Stimulated activated CD4-positive, alpha-beta T cell treated with anti-CD3 and anti-CD28 coated beads, Interleukin-4, amount 100 ng/mL, for 4 hours (primary cell): ENCODE measurements around the gene TOMT.

Experiments
- DNase-seq, 2 experiments: peaks; one replicate each; pipeline ENCODE4 v3.0.0-alpha.2; 2020

Gene TOMT

DNA sequence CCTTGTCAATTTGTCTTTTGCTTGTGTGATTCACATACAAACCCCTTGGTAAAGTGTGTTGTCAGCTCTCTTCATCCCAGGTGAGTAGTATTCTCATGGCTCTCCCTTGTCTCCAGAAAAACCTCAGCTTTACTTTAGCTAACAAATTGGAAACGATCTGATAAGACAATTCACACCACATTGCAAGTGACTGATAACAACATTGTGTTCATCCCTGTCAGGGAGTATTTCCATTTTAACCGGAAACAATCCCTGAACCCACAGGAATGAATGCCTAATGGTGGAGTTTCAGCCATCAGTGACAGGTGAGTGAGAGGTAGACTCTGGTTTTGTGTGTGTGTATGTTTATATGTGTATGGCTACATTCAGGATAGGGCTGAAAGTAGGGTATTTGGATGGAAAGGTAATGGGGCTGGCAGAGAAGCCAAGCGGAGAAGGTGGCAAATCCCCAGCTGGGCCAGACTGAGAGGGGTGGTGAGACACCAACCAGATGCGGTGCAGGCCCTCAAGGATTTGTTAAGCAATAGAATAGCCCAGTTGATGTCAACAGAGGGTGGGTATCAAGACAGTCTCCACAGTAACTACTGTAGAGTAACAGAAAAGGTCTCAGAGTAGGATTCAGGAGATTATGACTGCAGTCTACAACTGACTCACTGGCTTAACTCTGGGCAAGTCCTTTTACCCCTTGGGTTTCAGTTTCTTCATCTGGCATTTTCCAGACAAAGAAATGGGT, 17.5 kb upstream of the TOMT start:
- no peak for DNase-seq

DNA sequence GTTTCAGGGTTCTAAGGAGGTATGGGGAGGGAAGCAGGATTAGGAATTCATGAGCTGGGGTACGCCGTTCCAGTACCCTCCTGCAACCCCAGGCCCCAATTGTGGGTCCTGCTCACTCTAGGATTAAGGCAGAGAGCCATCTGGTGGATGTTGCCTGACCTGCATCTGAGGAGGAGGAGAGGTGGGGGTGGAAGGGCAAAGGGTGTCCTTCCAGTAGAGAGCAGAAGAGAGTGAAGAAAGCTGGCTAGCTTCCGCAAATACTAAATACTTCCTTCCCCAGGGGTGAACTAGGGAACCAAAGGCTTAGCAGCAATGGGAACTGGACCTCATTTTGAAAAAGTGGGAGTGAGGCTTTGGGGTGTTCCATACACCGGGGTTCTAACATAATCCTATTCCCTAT, 14.4 kb upstream of the TOMT start:
- DNase-seq, result peak; percentile 56 to 64

DNA sequence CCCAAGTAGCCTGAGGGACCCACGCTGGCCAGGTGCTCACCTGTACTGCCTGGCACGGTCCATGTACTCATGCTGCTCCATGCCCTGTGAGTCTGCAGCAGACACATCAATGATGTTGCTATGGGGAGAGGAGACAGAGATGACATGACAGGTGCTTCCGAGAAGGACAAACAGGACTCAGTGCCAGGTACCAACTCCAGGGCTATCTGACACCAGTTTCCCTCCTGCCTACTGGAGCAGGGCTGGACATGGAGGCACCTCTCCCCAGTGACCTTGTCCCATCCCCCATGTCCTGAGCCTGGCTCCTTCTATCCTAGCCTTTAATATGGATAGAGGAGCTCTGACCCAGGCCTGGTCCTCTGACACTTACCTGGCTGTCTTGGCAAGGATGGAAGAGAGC, 7.0 kb upstream of the TOMT start:
- no peak for DNase-seq

DNA sequence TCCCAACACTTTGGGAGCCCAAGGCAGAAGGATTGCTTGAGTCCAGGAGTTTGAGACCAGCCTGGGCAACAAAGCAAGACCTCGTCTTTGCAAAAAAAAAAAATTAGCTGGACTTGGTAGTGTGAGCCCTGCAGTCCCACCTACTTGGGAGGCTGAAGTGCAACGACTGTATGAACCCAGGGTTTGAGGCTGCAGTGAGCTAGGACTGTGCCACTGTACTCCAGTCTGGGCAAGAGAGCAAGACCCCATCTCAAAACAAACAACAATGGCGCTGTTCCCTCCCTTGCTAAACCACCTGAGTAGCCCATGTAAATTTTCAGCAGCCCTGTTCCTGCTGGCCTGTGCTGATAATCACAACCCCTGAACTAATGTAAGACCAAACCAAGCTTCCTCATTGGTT, 5.7 kb upstream of the TOMT start:
- no peak for DNase-seq

DNA sequence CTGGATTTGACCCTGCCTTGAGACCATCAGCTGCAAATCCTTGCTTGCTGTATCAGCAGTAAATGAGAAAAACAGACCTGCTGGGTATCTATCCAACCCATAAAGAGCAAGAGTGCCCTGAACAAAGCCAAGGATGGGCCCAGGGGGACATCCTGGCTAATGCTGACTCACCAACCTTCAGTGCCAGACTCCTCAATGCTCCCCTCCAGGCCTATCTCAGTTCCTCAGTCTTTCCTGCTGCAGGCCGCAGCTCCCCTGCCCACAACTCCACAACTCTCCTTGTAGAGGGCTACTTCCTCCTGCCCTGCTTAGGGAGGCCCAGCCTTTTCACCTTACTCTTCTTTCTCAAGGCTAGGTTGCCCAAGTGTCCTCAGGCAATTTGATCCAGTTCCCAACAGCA, 5.3 kb upstream of the TOMT start:
- DNase-seq, result no peak

DNA sequence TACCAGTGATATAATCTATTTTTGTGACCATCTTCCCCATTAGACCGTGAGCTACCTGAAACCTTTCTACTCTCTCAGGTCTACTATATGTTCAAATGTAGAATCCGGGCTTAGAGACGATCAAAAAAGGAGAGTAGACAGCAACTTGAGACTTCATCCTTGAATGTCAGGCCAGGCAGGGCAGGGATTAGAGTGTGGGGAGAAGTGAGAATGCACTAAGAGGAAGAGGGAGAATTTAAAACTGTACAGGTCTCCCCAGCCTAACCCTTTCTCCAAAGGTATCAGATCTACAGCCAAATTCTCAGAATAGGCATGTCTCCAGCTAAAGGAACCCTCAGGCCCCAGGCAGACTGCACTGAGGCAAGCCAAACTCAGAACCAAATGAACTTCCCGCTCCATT, 3.6 kb upstream of the TOMT start:
- DNase-seq, result no peak

DNA sequence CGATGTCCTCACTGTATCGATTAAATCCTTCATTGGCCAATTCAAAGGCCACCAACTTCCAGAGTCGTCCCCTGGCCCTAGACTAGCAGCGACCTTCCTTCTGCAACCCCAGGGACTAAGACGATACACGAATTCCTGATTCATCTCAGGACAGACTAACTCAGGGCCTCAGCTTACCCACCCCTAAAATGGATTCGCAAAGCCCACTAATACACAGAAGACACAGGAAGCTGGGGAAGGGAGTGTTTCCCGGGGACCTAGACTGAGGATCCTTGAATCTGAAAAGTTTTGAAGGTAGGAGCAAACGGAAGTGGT, 3.1 kb upstream of the TOMT start:
- DNase-seq, result no peak

DNA sequence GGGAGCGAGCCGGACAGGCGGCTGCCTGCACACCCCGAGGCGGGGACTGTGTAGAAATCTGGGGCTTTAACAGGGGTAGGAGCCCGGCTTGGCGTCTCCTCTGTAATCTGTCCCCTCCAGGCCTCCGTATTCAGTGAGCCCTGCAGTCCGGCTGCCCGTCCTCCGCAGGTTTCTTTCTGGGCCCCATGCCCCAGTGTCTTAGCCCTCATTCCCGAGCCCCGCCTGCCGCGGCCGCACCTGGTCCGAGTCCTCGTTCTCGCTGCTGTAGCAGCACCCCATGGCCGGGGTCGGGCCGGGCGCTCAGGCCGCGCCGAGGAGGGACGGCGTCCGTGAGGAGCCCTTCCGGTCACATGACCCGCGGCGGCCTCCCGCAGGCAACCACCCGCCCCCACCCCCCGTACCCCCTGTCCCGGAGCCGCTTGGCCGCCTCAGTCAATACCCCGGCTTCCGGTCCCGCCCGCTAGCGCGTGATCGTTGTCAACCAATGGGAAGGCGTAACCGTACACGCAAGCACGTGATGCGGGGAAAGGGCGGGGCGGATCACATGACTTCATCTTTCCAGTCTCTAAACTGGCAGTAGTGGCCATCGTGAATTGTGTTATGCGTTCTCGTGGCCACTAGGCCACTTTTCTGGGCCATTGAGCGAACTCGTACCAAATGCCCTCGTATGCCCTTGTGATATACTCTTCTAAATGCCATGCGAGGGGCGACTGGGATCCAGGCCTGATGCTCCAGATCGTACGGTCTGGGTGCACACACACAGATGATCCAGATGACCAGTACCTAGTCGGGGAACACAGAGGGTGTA, 2.6 kb upstream of the TOMT start, which contains the start of gene LAMTOR1:
Gene LAMTOR1 (minus strand): TSS at position 352 of the 808 bp plus-strand sequence. CDS start 73 bp downstream, at position 279.
- DNase-seq, result peak; percentile 97

DNA sequence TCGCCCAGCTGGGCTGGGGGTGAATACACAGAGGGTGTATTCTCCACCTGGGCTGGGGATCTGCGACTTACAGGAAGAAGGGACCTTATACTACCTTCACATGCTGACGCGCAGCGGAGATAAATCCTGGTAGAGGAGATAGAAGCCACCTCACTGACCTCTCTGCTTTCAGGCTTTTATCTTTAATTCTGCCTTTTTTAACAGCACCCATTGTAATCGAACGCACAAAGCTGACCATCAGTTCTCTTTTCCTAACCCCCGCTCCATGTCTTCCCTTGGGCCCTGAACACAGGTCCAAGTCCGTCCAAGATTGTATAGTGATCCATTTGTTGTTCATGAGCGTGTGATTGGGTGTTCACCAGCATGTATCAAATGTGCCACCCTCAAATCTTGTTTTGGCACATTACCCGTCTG, 2.0 kb upstream of the TOMT start:
- DNase-seq, result no peak

DNA sequence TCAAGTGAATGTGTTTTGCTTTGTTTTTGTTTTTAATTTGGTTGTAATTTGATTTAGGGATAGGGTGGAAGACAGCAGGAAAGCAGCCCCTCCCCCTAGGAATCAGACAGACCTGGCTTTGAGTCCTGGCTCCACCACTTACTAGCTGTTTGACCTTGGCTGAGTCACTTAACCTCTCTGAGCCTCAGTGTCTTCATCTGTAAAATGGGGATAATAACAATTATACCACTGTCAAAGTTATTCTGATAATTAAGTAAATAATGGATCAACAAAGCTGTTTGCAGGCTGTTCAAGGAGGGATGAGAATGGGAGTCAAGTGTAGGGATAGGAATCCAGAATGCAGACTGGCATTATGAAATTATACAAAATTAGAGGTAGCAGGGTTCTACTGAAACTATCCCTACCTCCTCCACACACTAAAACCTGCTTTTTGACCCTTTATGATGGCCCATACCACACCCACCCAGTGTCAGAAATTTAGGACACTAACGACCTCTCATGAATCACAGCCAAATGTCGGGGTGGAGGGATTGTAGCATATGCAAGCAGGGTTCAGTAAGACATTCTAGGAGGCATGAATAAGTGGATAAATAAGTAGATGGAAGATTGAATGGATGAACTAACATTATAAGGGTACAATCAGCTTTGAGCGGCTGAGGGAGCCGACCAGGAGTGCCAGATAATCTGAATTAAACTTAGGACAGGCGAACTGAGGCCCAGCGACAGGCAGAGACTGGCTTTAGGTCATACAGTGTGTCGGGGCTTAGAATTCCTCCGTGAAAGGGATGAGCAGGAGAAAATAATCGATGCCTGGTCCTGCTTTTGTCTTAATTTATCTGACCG, 5.8 kb downstream of the TOMT start:
- no peak for DNase-seq

DNA sequence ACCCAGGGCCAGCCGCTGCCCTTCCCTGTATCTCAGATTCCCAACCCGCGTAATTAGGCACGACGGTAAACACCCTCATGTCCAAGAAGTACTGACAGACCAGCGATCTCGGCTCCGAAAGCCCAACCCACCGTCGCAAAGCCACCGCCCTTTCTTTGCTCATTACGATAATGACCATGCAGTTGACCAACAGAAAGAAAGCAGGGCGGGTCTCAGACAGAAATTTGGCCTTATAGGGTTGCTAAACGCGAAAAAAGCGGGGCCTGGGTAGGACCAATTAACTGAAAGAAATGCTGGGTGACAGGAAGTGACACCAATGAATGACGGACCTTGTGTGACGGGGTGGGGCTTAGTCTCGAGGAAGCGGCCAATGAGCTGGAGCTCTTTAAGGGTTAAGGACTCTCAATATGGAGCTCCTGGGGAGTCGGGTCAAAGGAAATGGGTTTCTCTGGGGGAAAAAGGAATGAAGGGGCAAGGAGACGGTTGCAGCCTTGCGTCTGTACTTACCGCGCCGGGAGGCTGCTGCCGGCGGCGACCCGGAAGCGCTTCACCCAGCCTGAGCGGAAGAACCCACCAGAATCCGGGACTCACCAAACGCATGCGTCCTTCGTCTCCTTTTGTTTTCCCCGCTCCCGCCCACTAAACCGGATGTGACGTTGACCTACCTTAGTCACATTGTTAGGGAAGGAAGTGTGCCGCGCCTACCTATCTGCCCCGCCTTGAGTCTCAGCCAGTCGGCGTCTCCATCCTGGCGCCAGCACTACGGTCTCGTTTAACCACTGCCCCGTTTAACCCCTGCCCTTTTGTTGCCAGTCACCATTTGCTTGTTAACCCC, 6.6 kb downstream of the TOMT start, which contains the start of gene ANAPC15:
Gene ANAPC15 (minus strand): TSS at position 553 of the 835 bp plus-strand sequence. CDS start 1,419 bp downstream, outside the sequence.
- peak; percentile 93 to 100 for DNase-seq

DNA sequence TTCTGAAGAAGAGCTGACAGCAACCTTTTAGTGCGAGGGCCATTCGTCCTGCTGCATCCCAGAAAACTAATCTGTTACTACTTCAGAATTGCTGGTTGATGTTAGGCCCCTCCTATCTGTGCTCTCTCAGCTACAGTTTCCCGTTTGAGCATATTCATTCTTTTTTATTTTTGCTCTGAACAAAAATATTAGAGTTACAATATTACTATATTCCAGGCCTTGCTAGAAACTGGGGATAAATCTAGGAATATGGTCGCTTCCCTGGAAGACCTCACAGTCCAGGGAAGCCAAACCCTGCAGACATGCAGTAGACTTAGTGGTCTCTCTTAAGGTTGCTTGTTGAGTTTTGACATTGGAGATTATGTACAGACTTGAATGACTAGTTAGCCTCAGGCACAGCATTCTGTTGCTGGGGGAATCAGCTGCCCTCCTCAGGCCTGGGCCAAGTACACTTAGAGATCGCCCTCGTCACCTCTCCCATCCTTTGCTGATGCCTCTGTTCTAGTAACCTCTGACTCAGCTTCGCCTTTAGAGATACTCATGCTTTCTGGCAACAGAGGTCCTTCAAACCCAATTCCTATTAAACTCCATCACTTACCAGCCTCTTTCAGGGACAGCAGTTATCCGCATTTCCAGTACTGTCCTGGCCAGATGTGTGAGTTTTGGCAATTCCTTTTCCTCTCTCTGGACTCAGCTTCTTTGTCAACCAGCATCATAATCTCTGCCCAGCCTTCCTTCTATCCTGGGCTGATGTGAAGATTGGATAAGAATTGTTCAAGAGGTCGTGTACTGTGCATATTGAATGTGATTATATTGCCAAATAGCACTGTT, 7.5 kb downstream of the TOMT start:
- DNase-seq, result no peak

DNA sequence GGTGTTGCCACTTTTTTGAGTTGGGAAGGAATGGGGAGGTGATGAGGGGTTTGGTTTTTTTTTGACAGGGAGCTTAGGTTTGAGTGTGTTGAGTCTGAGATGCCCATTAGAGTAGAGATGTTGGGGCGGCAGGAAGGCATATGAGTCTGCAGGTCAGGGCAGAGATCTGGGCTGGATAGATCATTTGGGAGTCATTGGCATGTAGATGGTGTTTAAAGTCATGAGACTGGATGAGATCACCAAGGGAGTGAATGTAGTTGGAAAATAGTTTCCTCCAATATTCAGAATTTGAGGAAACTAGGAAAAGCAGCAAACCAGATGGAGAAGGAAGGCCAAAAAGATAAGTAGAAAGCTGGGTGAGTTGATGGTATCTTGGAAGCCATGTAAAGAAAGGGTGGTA, 8.8 kb downstream of the TOMT start:
- DNase-seq, result no peak

DNA sequence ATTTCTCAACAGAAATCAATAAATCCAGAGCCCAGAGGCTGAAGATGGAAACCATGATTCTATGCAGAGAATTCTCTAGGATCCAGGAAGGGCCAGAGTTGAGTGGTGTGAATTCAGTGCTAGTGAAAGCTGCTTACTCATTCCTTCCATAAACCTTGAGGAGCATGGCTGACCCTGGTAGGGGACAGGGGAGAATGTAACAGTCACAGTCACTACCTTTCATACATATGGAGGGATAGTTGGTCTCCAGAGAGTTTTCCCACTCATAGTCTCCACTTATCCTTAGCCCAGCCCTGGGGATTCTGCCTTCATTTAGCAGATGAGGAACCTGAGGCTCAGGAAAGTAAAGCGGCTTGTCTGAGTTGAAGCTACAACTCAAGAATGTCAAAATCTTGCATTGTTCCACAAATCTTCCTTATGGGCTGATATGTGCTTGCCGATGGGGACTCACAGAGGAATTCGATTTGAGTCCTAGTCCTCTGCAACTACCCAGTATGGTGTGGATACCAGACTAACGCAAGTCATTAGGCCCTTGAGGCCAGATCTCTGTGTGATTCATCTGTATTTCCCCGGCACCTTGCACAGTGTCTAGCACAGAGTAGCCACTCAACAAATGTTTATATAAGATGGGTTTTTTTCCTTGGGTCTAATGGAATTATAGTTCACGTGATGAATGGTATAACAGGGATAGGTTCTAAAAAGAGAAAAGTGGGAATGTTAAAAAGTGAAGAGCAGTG, 10.5 kb downstream of the TOMT start:
- DNase-seq, result no peak

DNA sequence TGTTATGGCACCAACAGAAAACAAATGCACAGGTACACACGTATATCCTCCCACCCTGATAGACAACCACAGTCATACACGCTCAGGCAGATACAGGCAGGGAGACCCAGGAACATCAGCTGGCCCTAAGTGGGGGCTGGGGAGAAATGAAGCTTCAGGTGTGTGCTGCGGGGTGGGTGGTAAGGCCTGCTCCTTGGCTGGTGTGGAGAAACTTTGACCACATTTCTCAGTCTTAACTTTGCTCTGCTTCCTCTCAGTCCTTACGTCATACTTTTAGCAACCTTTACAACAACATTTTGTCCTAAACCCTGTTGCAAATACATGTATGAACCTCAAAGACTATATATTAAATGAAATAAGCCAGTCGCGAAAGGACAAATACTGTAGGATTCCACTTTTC, 13.5 kb downstream of the TOMT start:
- DNase-seq, result no peak

DNA sequence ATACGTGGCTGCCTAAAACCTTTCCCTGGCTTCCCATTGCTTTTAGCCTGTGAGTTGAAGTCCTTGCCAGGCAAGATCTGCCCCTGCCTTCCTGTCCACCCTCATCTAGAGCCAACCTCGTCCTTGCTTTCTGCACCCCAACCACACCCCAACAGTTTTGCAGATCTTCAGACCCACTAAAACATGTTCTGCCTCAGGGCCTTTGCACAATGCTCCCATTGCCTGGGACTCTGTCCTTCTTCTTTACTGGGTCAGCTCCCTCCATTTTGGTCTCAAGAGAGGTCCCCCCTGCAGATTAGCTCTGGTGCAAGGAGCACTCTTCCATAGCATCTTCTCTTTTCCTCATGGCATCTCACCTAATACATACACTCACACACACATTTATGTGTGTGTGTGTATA, 15.2 kb downstream of the TOMT start:
- no peak for DNase-seq

DNA sequence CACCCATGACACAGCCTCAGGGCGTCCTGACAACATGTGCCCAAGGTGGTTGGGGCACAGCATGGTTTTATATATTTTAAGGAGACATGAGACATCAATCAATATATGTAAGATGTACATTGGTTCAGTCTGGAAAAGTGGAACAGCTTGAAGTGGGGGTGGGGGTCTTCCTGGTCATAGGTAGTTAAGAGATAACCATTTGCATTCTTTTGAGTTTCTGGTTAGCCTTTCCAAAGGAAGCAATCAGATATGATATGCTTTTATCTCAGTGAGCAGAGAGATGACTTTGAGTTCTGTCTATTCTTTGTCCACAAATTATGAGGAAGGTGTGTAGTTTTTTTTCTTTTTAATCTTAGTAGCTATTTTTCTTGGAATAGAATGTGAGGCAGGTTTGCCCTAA, 16.9 kb downstream of the TOMT start:
- no peak for DNase-seq

DNA sequence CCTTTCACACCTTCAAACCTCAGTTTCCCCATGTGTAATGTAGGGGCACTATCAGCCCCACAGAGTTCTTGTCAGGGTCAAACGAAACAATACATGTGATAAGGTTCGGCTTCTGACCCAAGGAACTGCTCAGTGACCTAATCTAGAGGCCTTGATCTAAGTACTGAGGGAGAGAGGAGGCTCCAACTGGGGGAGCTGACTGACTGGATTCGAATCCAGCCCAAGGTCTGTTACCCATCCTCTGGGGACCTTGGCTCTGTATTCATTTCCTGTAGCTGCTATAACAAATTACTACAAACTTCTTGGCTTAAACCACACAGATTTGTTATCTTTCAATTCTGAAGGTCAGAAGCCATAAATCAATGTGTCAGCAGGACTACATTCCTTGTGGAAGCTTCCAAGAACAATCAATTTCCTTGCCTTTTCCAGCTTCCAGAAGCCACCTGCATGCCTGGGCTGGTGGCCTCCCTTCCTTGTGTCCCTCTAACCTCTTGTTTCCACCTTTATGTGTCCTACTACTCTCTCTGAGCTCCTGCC, 17.5 kb downstream of the TOMT start:
- DNase-seq, result no peak

DNA sequence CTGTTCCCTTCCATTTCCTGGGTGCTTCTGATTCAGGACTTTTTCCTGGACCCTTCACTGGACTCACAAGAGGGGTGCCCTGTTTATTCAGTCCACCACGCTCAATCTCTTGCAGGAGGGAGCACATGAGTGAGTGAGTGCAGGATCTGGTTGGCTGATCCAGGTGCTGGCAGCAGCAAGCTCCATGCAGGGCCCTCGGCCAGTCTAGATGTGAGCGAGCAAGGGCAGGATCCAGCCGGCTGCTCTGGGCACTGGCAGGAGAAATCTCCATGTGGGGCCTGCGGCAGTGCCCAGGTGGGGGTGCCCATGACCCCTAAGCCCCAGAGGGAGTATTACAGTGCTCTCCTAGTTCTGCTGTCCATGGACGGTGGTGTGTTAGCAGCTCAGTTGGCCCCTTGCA, 18.3 kb downstream of the TOMT start:
- no peak for DNase-seq

DNA sequence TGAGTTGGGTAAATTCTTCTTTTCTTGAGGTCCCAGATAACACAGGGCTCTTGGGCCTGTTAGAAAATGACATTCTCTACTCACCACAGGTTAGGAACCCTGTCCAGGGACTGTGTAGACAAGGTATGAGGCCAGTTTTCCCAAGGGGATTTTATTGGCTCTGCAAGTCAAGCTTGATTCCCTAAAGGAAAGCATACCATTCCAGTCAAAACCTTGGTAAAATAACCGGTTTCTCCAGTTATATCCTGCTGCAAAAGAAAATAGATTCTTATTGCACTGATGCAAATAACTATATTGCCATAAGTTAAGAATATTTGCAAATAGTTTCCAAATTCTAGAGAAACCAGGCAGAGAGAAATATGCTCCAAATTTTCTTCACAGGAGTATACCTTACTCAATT, 20.2 kb downstream of the TOMT start:
- DNase-seq, result no peak

DNA sequence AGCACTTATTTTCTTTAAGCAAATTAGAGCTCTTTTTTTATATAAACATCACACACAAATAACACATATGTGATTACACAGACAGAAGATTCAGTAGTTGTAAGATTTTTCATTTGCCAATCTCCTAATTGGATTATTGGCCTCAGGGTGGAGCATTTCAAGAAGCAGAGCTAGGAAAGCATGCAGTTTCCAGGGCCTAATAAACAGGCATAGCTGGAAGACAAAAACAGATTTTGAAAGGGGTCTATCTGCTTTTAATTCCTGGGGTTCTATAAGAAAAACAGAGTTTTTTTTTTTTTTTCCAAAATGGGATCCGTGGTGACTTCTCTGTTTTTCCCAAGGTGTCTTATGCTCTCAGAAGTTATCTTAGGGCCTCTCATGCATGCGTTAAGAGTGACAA, 22.2 kb downstream of the TOMT start:
- no peak for DNase-seq
